Measurements from ENCODE around the gene C1orf21. TPM values are rescaled to one million over a fixed set of nuclear protein-coding genes. Genes with fewer than 3 reads are reported as not detected.

The C1orf21 gene
- total RNA-seq, 1 experiment from 2014 or later: 0.15 TPM

GRCh38 chr1:184597650-184598357, 211.0 kb downstream of the C1orf21 start:
- no TSS peak for BruUV-seq (replicated peaks)
- ChIA-PET CTCF (no interaction called here), POLR2A (no interaction called here)
- Histone ChIP-seq H3K4me3 (ENCODE audit: low read depth in 2 of 2, low read length in 2 of 2) (no peak overlapping the region), H3K27ac (ENCODE audit: low read length) (no peak overlapping the region), H3K9me3 (ENCODE audit: control insufficient read depth, insufficient read depth, low read depth, low read length) (no peaks in the 10 kb centered on the region), H3K36me3 (ENCODE audit: control insufficient read depth, insufficient read depth, low read length) (no peaks in the 10 kb centered on the region), H3K4me1 (ENCODE audit: control insufficient read depth, insufficient read depth, low read length) (no peaks in the 10 kb centered on the region), H3K27me3 (ENCODE audit: control insufficient read depth, insufficient read depth, low read length) (no peaks in the 10 kb centered on the region)
- DNase-seq (ENCODE audit: low read depth, low spot score) (no peak), ATAC-seq (no peak)
- in situ Hi-C loops (cut with HindIII; ENCODE audit: low pct_unique_long_range_greater_than_20kb, low sequenced_read_pairs) (no loop called here), intact Hi-C loops (cut with micrococcal nuclease; ENCODE audit: unreplicated experiment) (no loop called here)
- no peak for TF ChIP-seq REST (IDR thresholded peaks at IDR 0.05; ENCODE audit: insufficient read depth in 1 of 2, low read depth in 2 of 2, low read length in 1 of 2)
- TF ChIP-seq CTCF (IDR thresholded peaks at IDR 0.05): no peak
- no peak for TF ChIP-seq POLR2AphosphoS5 (IDR thresholded peaks at IDR 0.05; ENCODE audit: low read depth, low read length)
- no peak for TF ChIP-seq SIN3A (IDR thresholded peaks at IDR 0.05; ENCODE audit: borderline replicate concordance, insufficient read depth, low read depth, low read length)
- TF ChIP-seq TCF7L2 (IDR thresholded peaks at IDR 0.05; ENCODE audit: low read depth, low read length): no peak

- no peak for DNase-seq (ENCODE audit: low read depth, low spot score)
- CTCF ChIA-PET: no interaction called here
- H3K27ac ChIP-seq (ENCODE audit: low read length): no peak overlapping the region
- ATAC-seq: no peak
- TF ChIP-seq REST (IDR thresholded peaks at IDR 0.05; ENCODE audit: insufficient read depth in 1 of 2, low read depth in 2 of 2, low read length in 1 of 2) (no peak), CTCF (IDR thresholded peaks at IDR 0.05) (no peak), SIN3A (IDR thresholded peaks at IDR 0.05; ENCODE audit: borderline replicate concordance, insufficient read depth, low read depth, low read length) (no peak), TCF7L2 (IDR thresholded peaks at IDR 0.05; ENCODE audit: low read depth, low read length) (no peak), POLR2AphosphoS5 (IDR thresholded peaks at IDR 0.05; ENCODE audit: low read depth, low read length) (no peak)
- no peaks in the 10 kb centered on the region for H3K9me3 ChIP-seq (ENCODE audit: control insufficient read depth, insufficient read depth, low read depth, low read length)
- no peak overlapping the region for H3K4me3 ChIP-seq (ENCODE audit: low read depth in 2 of 2, low read length in 2 of 2)
- H3K27me3 ChIP-seq (ENCODE audit: control insufficient read depth, insufficient read depth, low read length): no peaks in the 10 kb centered on the region
- in situ Hi-C loops (cut with HindIII; ENCODE audit: low pct_unique_long_range_greater_than_20kb, low sequenced_read_pairs): no loop called here
- intact Hi-C loops (cut with micrococcal nuclease; ENCODE audit: unreplicated experiment): no loop called here
- no peaks in the 10 kb centered on the region for H3K4me1 ChIP-seq (ENCODE audit: control insufficient read depth, insufficient read depth, low read length)
- H3K36me3 ChIP-seq (ENCODE audit: control insufficient read depth, insufficient read depth, low read length): no peaks in the 10 kb centered on the region
- no TSS peak for BruUV-seq (replicated peaks)
- POLR2A ChIA-PET: no interaction called here
Measured at GRCh38 chr1:184598403-184599193, 211.8 kb downstream of the C1orf21 start.

Measured in Panc1 (cell line).